Tibial nerve (tissue), 4 donors: Measurements from ENCODE around the gene PTPRD.

Experiments
- CTCF ChIP-seq, 5 experiments: fragments of 200-600 bp in 3 of 5; fragments of 450-650 bp in 2 of 5; sonication (generic) in 3 of 5; IDR thresholded peaks; one replicate each; pipeline ENCODE4 v1.5.1; 2016 to 2019; ENCODE audit warnings: antibody characterized with exemption in 5 of 5, mild to moderate bottlenecking in 3 of 5, moderate library complexity in 2 of 5
- EP300 ChIP-seq, 2 donors: sonication (generic); formaldehyde crosslinking; IDR thresholded peaks; one replicate each; pipeline ENCODE4 v1.6.1; 2017; ENCODE audit warnings: antibody characterized with exemption in 2 of 2, mild to moderate bottlenecking in 1 of 2
- POLR2A ChIP-seq, 2 donors: fragments of 450-650 bp; IDR thresholded peaks; one replicate each; pipeline ENCODE4 v1.6.1; 2017; ENCODE audit warnings: antibody characterized with exemption in 2 of 2, mild to moderate bottlenecking in 2 of 2, moderate library complexity in 2 of 2

DNA sequence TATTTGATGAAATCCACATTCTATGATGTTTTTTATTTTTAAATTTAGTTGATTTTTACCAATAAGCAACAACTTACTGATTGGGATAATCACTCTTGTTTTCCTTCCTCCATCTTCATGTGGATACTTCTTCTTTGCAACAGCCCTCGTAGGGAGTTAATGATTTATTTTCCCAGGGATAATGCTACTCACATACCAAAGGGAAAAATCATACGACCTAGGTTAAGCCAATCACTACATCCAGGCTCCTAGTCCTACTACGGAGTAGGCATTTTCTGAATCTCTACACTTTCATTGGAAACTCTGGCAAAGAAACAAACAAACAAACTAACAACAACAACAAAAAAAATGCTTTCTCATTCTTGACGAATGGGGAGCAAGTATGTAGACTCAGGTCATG lies 663.4 kb downstream of the PTPRD start:
- no peak for TF ChIP-seq CTCF (IDR thresholded peaks at IDR 0.05)
- no peak for TF ChIP-seq EP300 (IDR thresholded peaks at IDR 0.05)
- no peak for TF ChIP-seq POLR2A (IDR thresholded peaks at IDR 0.05)
